Activated CD4-positive, alpha-beta T cell treated with anti-CD3 and anti-CD28 coated beads, Interleukin-2, Interleukin-4, amounts not matched to agents 100 ng/mL and 50 ng/mL, durations not matched to agents 16 hours and 8 hours (primary cell): ENCODE data around the gene GSPT1.
"Not testable (repeated sequence)": the region's sequence is repeated elsewhere in the genome, so short reads cannot be mapped to it uniquely, and the experiment has no call there.

Experiments
- DNase-seq: peaks from one replicate; pipeline ENCODE4 v3.0.0-alpha.2; 2020; ENCODE audit warnings: low spot score

Gene GSPT1

GRCh38 chr16:11915644-11916523, at the start of gene GSPT1:
GSPT1 (minus strand) TSS chr16:11915956; CDS start chr16:11915720, 236 bp downstream.
- DNase-seq = peak; percentile 99

DNA sequence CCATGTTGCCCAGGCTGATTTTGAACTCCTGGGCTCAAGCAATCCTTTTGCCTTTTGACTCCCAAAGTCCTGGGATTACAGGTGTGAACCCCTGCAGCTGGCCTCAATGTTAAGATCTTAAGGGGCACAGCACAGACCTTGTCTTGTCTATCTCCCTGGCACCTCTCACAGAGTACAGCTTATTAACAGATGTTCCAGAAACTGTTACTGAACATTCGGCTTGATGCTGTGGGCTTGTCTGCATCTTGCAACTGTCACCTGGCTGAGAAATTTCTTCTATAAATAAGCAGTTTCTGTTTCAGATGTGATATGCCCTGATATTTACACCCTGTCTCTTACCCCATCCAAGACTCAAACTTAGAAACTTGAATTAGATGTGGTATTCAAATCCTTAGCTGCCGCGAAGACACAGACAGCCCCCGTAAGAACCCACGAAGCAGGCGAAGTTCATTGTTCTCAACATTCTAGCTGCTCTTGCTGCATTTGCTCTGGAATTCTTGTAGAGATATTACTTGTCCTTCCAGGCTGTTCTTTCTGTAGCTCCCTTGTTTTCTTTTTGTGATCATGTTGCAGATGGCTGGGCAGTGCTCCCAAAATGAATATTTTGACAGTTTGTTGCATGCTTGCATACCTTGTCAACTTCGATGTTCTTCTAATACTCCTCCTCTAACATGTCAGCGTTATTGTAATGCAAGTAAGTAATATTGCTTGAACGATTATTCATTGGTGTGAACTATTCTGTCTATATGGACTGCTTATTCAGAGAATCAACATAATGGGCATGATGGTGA, 49.2 kb upstream of the GSPT1 start, which contains the start of gene TNFRSF17:
Gene TNFRSF17 (plus strand): TSS at position 450 of the 791 bp plus-strand sequence. CDS start 115 bp downstream, at position 565.
- DNase-seq = no peak

- no peak for DNase-seq
Measured at GRCh38 chr16:11963706-11964105, 48.0 kb upstream of the GSPT1 start.

DNA sequence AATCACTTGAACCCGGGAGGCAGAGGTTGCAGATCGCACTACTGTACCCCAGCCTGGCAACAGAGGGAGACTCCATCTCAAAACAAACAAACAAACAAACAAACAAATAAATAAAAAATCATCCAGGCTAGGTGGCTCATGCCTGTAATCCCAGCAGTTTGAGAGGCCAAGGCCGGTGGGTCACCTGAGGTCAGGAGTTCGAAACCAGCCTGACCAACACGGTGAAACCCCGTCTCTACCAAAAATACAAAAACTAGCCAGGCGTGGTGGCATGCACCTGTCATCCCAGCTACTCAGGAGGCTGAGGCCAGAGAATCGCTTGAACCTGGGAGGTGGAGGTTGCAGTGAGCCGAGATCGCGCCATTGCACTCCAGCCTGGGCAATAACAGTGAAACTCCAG, 47.2 kb upstream of the GSPT1 start:
- not testable (repeated sequence) for DNase-seq

- not testable (repeated sequence) for DNase-seq
Measured at GRCh38 chr16:11962457-11962856, 46.7 kb upstream of the GSPT1 start.

DNA sequence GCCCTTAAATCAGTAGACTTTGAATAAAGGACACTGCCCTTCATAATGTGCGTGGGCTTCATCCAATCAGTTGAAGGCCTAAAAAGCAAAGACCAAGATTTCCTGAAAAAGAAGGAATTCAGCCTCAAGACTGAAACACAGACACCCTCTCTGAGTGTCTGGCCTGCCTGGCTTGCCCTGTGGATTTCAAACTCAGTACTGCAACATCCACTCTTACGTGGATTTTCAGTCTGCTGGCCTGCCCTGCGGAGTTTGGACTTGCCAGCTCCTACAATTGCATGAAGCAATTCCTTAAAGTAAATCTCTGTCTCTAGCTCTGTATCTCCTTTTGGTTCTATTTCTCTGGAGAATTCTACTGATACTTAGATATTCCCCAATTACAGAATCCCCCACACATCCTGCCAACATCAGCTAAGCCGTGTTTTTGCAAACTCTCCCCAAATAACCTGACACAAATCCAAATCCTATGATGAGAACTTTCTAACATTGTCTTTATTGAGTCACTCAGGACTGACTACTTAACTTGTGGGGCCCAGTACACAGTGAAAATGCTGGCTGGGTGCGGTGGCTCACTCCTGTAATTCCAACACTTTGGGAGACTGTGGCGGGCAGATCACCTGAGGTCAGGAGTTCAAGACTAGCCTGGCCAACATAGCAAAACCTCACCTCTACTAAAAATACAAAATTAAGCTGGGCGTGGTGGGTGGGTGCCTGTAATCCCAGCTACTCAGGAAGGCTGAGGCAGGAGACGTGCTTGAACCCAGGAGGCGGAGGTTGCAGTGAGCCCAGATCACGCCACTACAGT, 42.0 kb upstream of the GSPT1 start:
- DNase-seq = no peak

DNA sequence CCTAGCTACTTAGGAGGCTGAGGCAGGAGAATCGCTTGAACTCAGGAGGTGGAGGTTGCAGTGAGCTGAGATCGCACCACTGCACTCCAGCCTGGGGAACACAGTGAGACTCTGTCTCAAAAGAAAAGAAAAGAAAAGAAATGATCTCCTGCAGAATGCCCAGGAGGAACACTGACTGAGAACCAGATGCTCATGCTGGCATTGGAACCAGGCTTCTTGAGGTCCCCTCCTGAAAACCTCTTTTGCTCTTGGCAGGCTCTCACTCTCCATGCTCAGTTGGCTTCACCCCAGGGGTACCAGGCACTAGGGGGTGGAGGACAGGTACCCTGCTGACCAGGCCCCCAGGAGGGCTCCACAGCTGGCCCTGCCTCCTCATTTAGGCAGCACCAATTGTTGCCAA, 40.8 kb upstream of the GSPT1 start:
- no peak for DNase-seq

DNA sequence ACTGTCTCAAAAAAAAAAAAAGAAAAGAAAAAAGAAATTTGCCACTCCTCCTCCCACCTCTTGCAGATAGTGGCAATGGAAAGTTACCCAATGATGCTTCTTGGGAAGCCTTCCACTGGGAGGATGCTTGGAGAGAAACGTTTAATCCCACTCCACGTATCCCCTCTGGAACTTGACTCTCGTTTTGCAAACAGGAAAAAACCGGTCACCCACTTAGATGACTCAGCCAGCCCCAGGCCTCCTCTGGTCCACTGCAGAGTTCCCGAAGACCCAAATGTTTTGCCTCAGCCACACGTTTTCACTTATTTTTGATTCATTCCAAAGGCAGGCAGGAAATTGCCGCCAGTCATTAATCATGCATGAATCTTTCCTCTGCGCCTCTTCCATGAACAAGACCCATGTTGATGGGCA, 40.0 kb upstream of the GSPT1 start:
- no peak for DNase-seq

DNA sequence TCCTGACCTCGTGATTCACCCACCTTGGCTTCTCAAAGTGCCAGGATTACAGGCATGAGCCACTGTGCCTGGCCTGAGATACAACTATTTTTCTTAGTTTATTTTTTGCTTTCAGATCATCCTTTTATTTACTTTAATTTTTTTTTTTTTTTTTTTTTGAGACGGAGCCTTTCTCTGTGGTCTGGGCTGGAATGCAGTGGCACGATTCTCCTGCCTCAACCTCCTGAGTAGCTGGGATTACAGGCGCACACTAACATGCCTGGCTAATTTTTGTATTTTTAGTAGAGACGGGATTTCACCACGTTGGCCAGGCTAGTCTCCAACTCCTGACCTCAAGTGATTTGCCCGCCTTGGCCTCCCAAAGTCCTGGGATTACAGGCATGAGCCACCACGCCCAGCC, 37.8 kb upstream of the GSPT1 start:
- not testable (repeated sequence) for DNase-seq

DNA sequence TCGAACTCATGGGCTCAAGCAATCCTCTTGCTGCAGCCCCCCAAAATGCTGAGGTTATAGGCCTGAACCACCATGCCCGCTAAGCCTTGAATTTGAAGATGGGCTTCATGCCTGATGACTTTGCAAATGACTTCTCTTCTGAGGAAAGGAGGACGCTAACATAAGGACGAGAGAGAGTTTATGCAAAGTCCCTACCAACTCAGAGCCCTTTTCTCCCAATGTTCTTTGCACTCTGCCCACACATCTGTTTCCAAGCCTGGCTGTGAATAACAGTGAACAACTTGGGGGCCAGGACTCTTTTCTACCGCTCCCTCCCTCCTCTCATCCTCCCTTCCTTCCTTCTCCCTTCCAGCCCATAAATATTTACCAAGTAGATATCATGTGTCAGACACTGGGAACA, 34.6 kb upstream of the GSPT1 start:
- DNase-seq = no peak

DNA sequence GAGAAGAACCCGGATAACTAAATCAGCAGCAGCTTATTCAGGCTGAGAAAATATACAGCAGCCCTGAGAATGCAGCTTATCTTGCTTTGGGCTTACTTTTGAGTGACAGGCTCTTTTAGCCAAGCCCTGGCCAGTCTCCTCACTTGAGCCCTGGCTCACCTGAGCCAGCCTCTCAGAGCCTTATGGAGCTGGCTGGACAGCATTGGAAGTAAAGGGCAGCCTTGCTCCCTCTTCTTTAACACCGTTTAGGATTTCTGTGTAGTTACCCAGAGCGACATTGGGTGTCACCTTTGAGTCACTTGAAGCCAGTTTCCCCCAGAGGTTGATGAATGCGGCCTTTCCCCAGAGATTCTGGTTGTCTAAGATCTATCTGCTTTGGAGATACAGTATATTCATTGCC, 33.8 kb upstream of the GSPT1 start:
- DNase-seq = peak; percentile 30

GRCh38 chr16:11948819-11949218, 33.1 kb upstream of the GSPT1 start:
- no peak for DNase-seq

DNA sequence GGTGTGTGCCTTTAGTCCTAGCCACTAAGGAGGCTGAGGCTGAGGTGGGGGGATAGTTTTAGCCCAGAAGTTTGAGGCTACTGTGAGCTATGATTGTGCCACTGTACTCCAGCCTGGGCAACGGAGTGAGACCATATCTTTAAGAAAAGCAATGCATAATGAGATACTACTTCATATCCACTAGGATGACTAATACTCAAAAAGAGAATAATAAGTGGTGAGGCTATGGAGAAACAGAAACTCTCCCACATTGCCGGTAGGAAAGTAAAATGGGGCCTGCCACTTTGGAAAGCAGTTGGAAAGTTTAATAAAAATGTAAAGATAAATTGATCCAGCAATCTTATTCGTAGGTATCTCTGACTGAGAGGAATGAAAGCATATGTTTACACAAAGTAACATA, 30.7 kb upstream of the GSPT1 start:
- no peak for DNase-seq

DNA sequence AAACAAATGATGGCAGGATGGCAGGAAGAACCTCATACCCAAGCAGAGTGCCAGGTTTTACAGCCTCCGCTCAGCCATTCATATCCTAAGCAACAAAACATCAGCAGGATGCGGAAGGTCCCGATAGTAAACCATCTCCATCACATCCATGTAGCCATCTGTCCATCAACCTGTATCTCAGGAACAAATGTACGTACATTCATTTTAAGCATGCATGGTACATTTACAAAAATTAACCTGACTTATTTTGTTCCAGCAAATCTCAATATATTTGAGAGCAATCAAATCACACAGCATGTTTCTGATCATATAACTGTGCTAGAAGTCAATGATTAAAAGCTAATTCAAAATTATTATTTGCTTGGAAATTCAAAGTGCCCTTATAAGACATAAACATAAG, 26.2 kb upstream of the GSPT1 start, which contains the start of gene NPIPB2:
Gene NPIPB2 (minus strand): TSS at position 101 of the 400 bp plus-strand sequence. CDS start 0 bp downstream, at position 101.
- DNase-seq = not testable (repeated sequence)

DNA sequence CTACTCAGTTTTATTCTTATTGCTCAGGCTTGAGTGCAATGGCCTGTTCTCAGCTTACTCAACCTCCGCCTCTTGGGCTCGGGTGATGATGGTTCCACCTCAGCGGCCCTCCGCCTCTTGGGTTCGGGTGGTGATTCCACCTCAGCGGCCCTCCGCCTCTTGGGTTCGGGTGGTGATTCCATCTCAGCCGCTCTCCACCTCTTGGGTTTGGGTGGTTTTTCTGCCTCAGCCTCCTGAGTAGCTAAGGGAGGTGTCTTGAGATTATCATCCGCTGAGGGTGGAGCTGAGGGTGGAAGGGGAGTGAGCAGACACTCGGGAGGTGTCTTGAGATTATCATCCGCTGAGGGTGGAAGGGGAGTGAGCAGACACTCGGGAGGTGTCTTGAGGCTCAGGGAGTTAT, 11.6 kb upstream of the GSPT1 start:
- DNase-seq = not testable (repeated sequence)

- not testable (repeated sequence) for DNase-seq
Measured at GRCh38 chr16:11924046-11924445, 8.3 kb upstream of the GSPT1 start.

DNA sequence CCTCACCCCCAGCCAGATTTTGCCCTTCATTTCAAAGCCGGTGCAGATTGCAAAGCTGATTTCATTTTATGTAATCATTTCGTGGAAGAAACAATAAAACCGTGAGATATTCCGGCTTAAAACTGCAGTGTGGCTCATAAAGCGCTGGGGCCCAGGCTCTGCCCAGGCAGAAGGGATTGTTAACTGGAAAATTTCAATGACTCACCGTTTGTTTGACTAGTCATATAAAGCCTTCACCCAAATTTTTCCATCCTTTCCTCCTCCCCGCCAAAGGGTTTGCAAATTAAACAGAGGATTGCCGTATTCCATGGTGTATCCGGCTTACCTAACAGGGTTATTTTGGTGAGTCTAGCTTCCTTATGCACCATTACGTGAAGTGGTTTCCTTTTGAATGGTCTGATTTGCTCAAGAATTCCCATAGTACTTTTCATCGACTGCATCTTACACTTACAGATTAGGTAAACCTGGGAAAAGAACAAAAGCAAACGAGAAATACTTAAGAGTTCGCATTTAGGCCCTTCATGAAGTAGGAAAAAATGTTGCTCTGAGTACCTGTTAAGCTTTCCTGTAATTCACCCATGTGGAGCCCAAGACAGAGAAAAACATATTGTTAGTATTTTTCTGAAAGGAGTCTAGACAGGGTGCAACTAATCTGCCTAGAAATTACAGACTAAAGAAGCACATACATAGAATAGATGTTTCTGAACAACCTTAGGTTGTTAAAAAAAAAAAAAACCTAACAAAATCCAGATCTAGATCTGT, 949 bp upstream of the GSPT1 start:
- DNase-seq = no peak

DNA sequence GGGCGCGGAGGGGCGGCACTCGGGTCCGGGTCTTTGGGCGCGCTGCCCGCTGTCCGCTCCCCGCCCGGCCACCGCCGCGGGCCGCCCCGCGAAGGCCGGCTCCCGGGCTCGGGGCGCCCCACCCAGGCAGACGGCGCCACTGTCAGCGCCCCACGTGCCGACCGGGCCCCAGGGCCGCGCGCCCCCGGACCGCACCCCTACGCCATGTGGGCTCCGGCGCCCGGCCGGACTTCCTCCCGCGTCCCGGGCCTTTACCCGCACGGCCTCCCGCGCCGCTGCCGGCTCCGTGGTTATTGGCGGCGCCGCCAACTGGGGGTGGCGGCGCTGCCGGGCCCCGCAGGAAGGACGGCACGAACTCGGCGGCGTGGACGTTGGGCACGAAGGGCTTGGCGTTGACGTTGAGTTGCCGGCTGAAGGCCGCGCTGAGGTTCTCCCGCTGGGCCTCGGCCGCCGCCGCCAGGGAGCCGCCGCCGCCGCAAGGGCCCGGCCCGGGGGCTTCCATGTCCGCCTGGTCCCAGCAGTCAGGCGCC, 577 bp downstream of the GSPT1 start:
- no peak for DNase-seq

DNA sequence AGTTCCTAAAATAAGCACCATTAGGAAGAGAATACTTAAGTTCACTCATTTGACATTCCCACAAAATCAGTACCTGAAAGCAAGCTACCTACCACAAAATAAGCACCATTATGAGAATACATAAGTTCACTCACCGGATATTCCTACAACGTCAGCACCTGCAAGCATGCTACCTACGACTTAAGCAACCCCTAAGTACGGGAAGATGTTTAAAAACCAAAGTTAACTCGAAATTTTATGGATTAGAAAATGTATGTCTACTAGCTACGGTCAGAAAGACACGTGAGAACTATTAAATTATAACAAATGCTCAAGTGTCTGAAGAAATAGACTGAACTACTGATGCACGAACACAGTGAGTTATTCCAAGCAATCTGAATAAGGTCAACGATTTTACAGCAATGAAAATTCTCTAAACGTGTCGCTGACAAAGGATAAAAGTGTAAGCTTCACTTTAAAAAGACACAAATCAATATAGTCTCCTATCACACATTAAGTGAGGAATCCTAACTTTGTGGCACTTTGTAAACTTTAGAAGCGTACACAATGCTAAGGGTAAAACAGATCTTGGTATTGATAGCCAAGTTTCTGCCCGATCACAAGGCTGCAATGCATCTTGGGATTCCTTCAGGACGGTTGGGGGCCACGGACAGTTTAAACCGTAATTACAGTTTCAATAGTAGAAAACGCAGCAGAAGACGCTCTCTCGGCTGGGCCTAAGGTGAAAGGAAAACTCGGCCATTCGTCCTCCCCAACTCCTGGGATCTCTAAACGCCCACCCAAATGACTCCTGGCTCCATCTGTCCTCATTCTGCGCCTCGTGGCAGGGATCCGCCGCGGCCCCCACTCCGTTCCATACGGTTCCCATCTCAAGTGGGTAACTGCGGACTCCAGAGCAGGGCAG, 1.3 kb downstream of the GSPT1 start:
- peak; percentile 47 for DNase-seq
